PC-9 (cell line): ENCODE measurements around the gene CXCL1.

Experiments used
- CTCF ChIP-seq: fragments of 200-600 bp; sonication (generic); conservative IDR thresholded peaks from 2 replicates; pipeline ENCODE4 v1.6.1; 2017; ENCODE audit warnings: mixed run types, antibody characterized with exemption, mild to moderate bottlenecking, moderate library complexity
- EZH2 ChIP-seq: fragments of 200-600 bp; sonication (generic); IDR thresholded peaks from 2 replicates; pipeline ENCODE4 v1.8.0; 2017; ENCODE audit warnings: antibody characterized with exemption, low read depth

GRCh38 chr4:73916172-73916925 lies 47.2 kb downstream of the CXCL1 start:
- TF ChIP-seq CTCF = no peak
- TF ChIP-seq EZH2 = no peak
